ENCODE data around the gene PIK3C2G.

GRCh38 chr12:18439541-18439940 is 178.2 kb downstream of the PIK3C2G start:
- TF ChIP-seq CTCF (IDR thresholded peaks at IDR 0.05), result no peak
- no peak for TF ChIP-seq POLR2A (IDR thresholded peaks at IDR 0.05)
- TF ChIP-seq POLR2AphosphoS5 (IDR thresholded peaks at IDR 0.05), result no peak
